Epithelial cell of proximal tubule (primary cell): ENCODE results near the gene HAL. TPM values are rescaled to one million over a fixed set of nuclear protein-coding genes. Genes with fewer than 3 reads are reported as not detected.

Experiments used
- DNase-seq: peaks from one replicate; pipeline ENCODE4 v3.0.0-alpha.2; 2011; ENCODE audit warnings: low read depth
- H3K4me3 ChIP-seq: 2 replicates; pipeline ENCODE4 v1.5.1; 2011; ENCODE audit warnings: low read depth, mild to moderate bottlenecking, low read length
- CTCF ChIP-seq: conservative IDR thresholded peaks from 2 replicates; pipeline ENCODE4 v1.5.1; 2012; ENCODE audit warnings: low read depth, mild to moderate bottlenecking, low read length
- total RNA-seq: library from RNA; depleted of rRNA; stranded (reverse); fragments of >200 nt; gene quantifications from 2 replicates; pipeline ENCODE4 v1.2.3, GENCODE V29; 2015

The HAL gene
- total RNA-seq, 1 donor from 2014 or later = 0.23 TPM

GRCh38 chr12:95997911-95998510, 1.9 kb upstream of the HAL start:
- H3K4me3 ChIP-seq = no peak overlapping the region
- no peak for TF ChIP-seq CTCF
- DNase-seq = no peak

GRCh38 chr12:95997276-95997675, 1.1 kb upstream of the HAL start:
- no peak overlapping the region for H3K4me3 ChIP-seq
- DNase-seq = no peak
- TF ChIP-seq CTCF = no peak

- H3K4me3 ChIP-seq = no peak overlapping the region
- TF ChIP-seq CTCF = no peak
- DNase-seq = no peak
Measured at GRCh38 chr12:95995238-95996031, 709 bp downstream of the HAL start.

- TF ChIP-seq CTCF = no peak
- no peak for DNase-seq
- no peak overlapping the region for H3K4me3 ChIP-seq
Measured at GRCh38 chr12:95994476-95994875, 1.7 kb downstream of the HAL start.

GRCh38 chr12:95993907-95994306, 2.2 kb downstream of the HAL start:
- no peak overlapping the region for H3K4me3 ChIP-seq
- no peak for TF ChIP-seq CTCF
- DNase-seq = no peak

GRCh38 chr12:95990136-95990535, 6.0 kb downstream of the HAL start:
- no peak for TF ChIP-seq CTCF
- H3K4me3 ChIP-seq = no peak overlapping the region
- DNase-seq = no peak
